Liver (tissue), 9 donors: ENCODE data around the gene CST7. TPM values are rescaled to one million over a fixed set of nuclear protein-coding genes. Genes with fewer than 3 reads are reported as not detected.

Experiments used
- DNase-seq: peaks from one replicate; pipeline ENCODE4 v3.0.0-alpha.2; 2017; ENCODE audit warnings: low spot score
- H3K27ac ChIP-seq, 2 donors: one replicate each; pipeline ENCODE4 v1.7.0; 2013; ENCODE audit warnings: inconsistent platforms in 2 of 2, low read length in 2 of 2, control low read depth in 1 of 2, low read depth in 1 of 2, mild to moderate bottlenecking in 1 of 2
- H3K27me3 ChIP-seq, 4 donors: one replicate each; pipeline versions ENCODE4 v1.6.1 to v1.7.0; 2013; ENCODE audit warnings: low read length in 3 of 4, inconsistent platforms in 1 of 4, mild to moderate bottlenecking in 1 of 4, moderate library complexity in 1 of 4; ENCODE audit not compliant: control insufficient read depth in 4 of 4, insufficient read depth in 4 of 4
- H3K36me3 ChIP-seq, 4 donors: one replicate each; pipeline versions ENCODE4 v1.6.1 to v1.7.0; 2013; ENCODE audit warnings: low read length in 3 of 4, mild to moderate bottlenecking in 3 of 4, low read depth in 1 of 4, moderate library complexity in 1 of 4; ENCODE audit not compliant: control insufficient read depth in 4 of 4, insufficient read depth in 3 of 4
- H3K4me1 ChIP-seq, 4 donors: one replicate each; pipeline versions ENCODE4 v1.6.1 to v1.7.0; 2013; ENCODE audit warnings: low read length in 3 of 4, mild to moderate bottlenecking in 3 of 4, moderate library complexity in 1 of 4; ENCODE audit not compliant: control insufficient read depth in 4 of 4, insufficient read depth in 4 of 4
- H3K4me3 ChIP-seq, 3 donors: one replicate each; pipeline versions ENCODE4 v1.6.1 to v1.7.0; 2013; ENCODE audit warnings: low read length in 3 of 3, control low read depth in 1 of 3, low read depth in 1 of 3, mild to moderate bottlenecking in 1 of 3
- H3K9ac ChIP-seq, 2 donors: one replicate each; pipeline ENCODE4 v1.7.0; 2013; ENCODE audit warnings: low read length in 2 of 2, mild to moderate bottlenecking in 2 of 2, moderate library complexity in 2 of 2, control low read depth in 1 of 2, low read depth in 1 of 2
- H3K9me3 ChIP-seq, 4 donors: one replicate each; pipeline versions ENCODE4 v1.6.1 to v1.7.0; 2013; ENCODE audit warnings: low read length in 3 of 4; ENCODE audit not compliant: control insufficient read depth in 4 of 4
- GABPA ChIP-seq, 2 donors: IDR thresholded peaks in 1 of 2; conservative IDR thresholded peaks in 1 of 2; 2 replicates each; pipeline ENCODE4 v1.6.1; 2016; ENCODE audit warnings: antibody characterized with exemption in 2 of 2, mild to moderate bottlenecking in 1 of 2, moderate library complexity in 1 of 2
- HNF4A ChIP-seq, 2 donors: conservative IDR thresholded peaks; 2 replicates each; pipeline ENCODE4 v1.6.1; 2016; ENCODE audit warnings: antibody characterized with exemption in 2 of 2, mild to moderate bottlenecking in 2 of 2
- HNF4G ChIP-seq: IDR thresholded peaks from 2 replicates; pipeline ENCODE4 v1.6.1; 2016; ENCODE audit warnings: antibody characterized with exemption
- JUND ChIP-seq, 2 donors: IDR thresholded peaks; 2 replicates each; pipeline ENCODE4 v1.6.1; 2016; ENCODE audit warnings: antibody characterized with exemption in 2 of 2
- NR2F2 ChIP-seq: IDR thresholded peaks from 2 replicates; pipeline ENCODE4 v1.6.1; 2016; ENCODE audit warnings: antibody characterized with exemption
- RAD21 ChIP-seq, 2 donors: IDR thresholded peaks; 2 replicates each; pipeline ENCODE4 v1.6.1; 2016; ENCODE audit warnings: antibody characterized with exemption in 2 of 2, mild to moderate bottlenecking in 2 of 2
- SP1 ChIP-seq: IDR thresholded peaks from 2 replicates; pipeline ENCODE4 v1.6.1; 2018; ENCODE audit warnings: antibody characterized with exemption, mild to moderate bottlenecking
- TAF1 ChIP-seq: conservative IDR thresholded peaks from 2 replicates; pipeline ENCODE4 v1.6.1; 2016; ENCODE audit warnings: antibody characterized with exemption, mild to moderate bottlenecking
- YY1 ChIP-seq: IDR thresholded peaks from 2 replicates; pipeline ENCODE4 v1.6.1; 2016; ENCODE audit warnings: antibody characterized with exemption, mild to moderate bottlenecking
- WGBS: extraction: QIAGEN DNeasy Blood & Tissue Kit; methylation state at CpG from one replicate; pipeline ENCODE4 v1.1.7; 2013; 5-methylcytosine and 5-hydroxymethylcytosine counted together
- polyA plus RNA-seq, 2 donors: library from polyadenylated mRNA; stranded (reverse) in 1 of 2; unstranded in 1 of 2; fragments of 200-250 nt in 1 of 2; fragments of >200 nt in 1 of 2; fragmentation: Nextera tagmentation in 1 of 2; extraction: Ambion mirVana in 1 of 2; gene quantifications; one replicate each; pipeline versions ENCODE4 v1.2.1 to v1.2.3, GENCODE V29; 2013 to 2015
- total RNA-seq, 2 donors: library from RNA; depleted of rRNA; stranded (reverse); fragments of >200 nt; gene quantifications; one replicate each; pipeline ENCODE4 v1.2.3, GENCODE V29; 2014
- TF ChIP-seq, protein P1 (sequence below): IDR thresholded peaks from 2 replicates; pipeline ENCODE4 v1.6.1; 2016; ENCODE audit warnings: antibody characterized with exemption
- TF ChIP-seq, protein P2 (sequence below): fragments of 150-350 bp; IDR thresholded peaks from 2 replicates; pipeline ENCODE4 v1.5.1; 2017; ENCODE audit warnings: improper control_type of control experiment, low read depth, low read length; ENCODE audit not compliant: missing input control
- TF ChIP-seq, protein P3 (sequence below): IDR thresholded peaks from 2 replicates; pipeline ENCODE4 v1.6.1; 2016; ENCODE audit warnings: antibody characterized with exemption, mild to moderate bottlenecking
- TF ChIP-seq, protein P4 (sequence below): IDR thresholded peaks from 2 replicates; pipeline ENCODE4 v1.6.1; 2016; ENCODE audit warnings: antibody characterized with exemption
- donor health status: healthy.
- donor health status: healthy.
- donor health status: healthy.
- donor health status: healthy.
- donor health status: healthy.

Gene CST7
- total and polyA plus RNA-seq, 4 donors, result 1.5 to 15.1 (median 2.7) TPM

DNA sequence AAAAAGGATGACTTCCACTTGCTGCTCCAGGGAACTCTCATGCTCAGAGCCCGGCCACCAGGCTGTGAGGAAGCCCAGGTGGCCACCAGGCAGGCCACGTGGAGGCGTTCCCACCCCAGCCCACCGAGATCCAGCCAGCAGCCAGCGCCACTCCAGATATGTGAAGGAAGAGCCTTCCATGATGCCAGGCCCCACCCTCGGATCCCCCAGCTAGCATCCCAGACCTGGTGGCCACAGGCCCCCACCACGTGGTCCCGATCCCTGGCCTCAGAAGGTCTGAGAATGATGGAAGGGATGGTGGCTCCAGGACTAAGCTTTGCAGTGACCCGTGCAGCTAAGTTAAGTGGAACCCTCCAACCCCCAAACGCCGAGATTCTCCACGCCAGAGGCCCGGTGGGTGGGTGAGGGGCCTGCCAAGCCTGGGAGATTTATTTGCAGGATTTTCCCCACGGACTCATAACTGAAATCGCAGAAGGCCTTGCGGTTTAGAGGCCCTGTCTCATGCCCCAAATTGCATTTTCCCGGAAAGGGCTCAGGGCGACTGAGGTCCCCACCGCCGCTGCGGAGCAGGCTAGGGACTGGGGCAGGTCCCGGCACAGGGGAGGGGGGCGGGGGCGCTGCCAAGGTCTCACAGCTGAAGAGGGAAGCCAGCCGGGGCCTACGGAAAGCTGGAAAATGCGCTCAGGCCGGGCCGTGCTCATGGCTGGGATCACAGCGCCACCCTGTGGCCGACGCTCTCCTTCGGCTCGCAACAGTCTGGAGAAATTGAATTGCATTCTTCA is 31.1 kb upstream of the CST7 start:
- peak; percentile 64 for DNase-seq
- H3K9me3 ChIP-seq, result no peaks in the 10 kb centered on the region
- no peaks in the 10 kb centered on the region for H3K4me1 ChIP-seq
- no peak overlapping the region for H3K9ac ChIP-seq
- H3K36me3 ChIP-seq, result no peaks in the 10 kb centered on the region
- H3K4me3 ChIP-seq, result no peak overlapping the region
- no peaks in the 10 kb centered on the region for H3K27me3 ChIP-seq
- 47% methylated on average over 34 of the region's 34 CpGs for WGBS
- TF ChIP-seq, protein P1, sequence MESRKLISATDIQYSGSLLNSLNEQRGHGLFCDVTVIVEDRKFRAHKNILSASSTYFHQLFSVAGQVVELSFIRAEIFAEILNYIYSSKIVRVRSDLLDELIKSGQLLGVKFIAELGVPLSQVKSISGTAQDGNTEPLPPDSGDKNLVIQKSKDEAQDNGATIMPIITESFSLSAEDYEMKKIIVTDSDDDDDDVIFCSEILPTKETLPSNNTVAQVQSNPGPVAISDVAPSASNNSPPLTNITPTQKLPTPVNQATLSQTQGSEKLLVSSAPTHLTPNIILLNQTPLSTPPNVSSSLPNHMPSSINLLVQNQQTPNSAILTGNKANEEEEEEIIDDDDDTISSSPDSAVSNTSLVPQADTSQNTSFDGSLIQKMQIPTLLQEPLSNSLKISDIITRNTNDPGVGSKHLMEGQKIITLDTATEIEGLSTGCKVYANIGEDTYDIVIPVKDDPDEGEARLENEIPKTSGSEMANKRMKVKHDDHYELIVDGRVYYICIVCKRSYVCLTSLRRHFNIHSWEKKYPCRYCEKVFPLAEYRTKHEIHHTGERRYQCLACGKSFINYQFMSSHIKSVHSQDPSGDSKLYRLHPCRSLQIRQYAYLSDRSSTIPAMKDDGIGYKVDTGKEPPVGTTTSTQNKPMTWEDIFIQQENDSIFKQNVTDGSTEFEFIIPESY, result no peak
- TF ChIP-seq, protein P2, sequence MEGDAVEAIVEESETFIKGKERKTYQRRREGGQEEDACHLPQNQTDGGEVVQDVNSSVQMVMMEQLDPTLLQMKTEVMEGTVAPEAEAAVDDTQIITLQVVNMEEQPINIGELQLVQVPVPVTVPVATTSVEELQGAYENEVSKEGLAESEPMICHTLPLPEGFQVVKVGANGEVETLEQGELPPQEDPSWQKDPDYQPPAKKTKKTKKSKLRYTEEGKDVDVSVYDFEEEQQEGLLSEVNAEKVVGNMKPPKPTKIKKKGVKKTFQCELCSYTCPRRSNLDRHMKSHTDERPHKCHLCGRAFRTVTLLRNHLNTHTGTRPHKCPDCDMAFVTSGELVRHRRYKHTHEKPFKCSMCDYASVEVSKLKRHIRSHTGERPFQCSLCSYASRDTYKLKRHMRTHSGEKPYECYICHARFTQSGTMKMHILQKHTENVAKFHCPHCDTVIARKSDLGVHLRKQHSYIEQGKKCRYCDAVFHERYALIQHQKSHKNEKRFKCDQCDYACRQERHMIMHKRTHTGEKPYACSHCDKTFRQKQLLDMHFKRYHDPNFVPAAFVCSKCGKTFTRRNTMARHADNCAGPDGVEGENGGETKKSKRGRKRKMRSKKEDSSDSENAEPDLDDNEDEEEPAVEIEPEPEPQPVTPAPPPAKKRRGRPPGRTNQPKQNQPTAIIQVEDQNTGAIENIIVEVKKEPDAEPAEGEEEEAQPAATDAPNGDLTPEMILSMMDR, result peak; percentile 72
- TF ChIP-seq SP1 (no peak), RAD21 (IDR thresholded peaks at IDR 0.05) (peak; percentile 83 to 91), HNF4G (no peak)
- H3K27ac ChIP-seq, result no peak overlapping the region

DNA sequence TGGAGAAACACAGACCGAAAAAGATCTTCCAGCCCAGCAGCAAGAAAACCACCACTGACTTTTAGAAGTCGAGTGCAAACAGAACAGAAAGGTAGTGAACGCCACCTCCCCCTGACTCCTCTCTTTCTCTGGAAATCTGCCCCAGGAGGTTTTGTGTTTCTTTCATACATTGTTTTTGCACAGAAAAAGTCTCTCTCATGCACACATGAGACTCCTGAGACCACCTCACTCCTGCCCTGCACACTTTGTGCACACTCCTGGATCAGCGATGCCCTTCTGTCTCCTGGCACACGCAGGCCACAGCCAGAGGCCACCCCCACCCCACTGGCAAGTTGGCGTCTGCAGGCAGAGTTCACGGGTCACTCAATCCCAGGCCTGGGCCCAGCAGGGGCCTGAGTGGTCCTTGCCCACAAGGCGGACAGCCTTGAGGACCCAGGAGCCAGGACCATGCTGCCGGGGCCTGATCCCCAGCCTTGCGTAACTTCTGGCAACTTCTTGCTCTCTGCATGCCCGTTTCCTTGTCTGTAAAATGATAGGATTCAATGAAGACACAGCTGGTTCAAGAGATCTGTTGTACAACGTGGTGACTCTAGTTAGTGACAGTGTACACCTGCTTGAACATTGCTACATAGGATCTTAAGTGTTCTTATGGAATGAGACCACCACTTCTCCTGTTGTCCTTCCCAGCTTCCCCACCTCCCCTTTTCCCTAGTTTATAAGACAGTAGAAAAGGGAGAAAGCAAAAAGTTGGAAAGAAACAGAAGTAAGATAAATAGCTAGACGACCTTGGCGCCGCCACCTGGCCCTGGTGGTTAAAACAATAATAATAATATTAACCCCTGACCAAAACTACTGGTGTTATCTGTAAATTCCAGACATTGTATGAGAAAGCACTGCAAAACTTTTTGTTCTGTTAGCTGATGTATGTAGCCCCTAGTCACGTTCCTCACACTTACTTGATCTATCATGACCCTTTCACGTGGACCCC is 30.2 kb upstream of the CST7 start:
- 63% methylated on average over 17 of the region's 17 CpGs for WGBS
- Histone ChIP-seq H3K36me3 (no peaks in the 10 kb centered on the region), H3K4me3 (no peak overlapping the region), H3K9ac (no peak overlapping the region), H3K27me3 (no peaks in the 10 kb centered on the region), H3K4me1 (no peaks in the 10 kb centered on the region), H3K27ac (no peak overlapping the region), H3K9me3 (no peaks in the 10 kb centered on the region)
- DNase-seq, result no peak
- TF ChIP-seq GABPA (IDR thresholded peaks at IDR 0.05 in 1 of 2, conservative IDR thresholded peaks at IDR 0.05 in 1 of 2) (no peak), NR2F2 (no peak), HNF4G (no peak), JUND (IDR thresholded peaks at IDR 0.05) (no peak), HNF4A (conservative IDR thresholded peaks at IDR 0.05) (no peak), YY1 (no peak), RAD21 (IDR thresholded peaks at IDR 0.05) (no peak), TAF1 (no peak), SP1 (no peak)
- TF ChIP-seq, protein P1, result no peak
- TF ChIP-seq, protein P3, sequence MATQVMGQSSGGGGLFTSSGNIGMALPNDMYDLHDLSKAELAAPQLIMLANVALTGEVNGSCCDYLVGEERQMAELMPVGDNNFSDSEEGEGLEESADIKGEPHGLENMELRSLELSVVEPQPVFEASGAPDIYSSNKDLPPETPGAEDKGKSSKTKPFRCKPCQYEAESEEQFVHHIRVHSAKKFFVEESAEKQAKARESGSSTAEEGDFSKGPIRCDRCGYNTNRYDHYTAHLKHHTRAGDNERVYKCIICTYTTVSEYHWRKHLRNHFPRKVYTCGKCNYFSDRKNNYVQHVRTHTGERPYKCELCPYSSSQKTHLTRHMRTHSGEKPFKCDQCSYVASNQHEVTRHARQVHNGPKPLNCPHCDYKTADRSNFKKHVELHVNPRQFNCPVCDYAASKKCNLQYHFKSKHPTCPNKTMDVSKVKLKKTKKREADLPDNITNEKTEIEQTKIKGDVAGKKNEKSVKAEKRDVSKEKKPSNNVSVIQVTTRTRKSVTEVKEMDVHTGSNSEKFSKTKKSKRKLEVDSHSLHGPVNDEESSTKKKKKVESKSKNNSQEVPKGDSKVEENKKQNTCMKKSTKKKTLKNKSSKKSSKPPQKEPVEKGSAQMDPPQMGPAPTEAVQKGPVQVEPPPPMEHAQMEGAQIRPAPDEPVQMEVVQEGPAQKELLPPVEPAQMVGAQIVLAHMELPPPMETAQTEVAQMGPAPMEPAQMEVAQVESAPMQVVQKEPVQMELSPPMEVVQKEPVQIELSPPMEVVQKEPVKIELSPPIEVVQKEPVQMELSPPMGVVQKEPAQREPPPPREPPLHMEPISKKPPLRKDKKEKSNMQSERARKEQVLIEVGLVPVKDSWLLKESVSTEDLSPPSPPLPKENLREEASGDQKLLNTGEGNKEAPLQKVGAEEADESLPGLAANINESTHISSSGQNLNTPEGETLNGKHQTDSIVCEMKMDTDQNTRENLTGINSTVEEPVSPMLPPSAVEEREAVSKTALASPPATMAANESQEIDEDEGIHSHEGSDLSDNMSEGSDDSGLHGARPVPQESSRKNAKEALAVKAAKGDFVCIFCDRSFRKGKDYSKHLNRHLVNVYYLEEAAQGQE, result no peak
- TF ChIP-seq, protein P4, sequence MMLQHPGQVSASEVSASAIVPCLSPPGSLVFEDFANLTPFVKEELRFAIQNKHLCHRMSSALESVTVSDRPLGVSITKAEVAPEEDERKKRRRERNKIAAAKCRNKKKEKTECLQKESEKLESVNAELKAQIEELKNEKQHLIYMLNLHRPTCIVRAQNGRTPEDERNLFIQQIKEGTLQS, result no peak
- TF ChIP-seq, protein P2, result no peak
